Measurements from ENCODE around the gene CSNK2A1. TPM values are rescaled to one million over a fixed set of nuclear protein-coding genes. Genes with fewer than 3 reads are reported as not detected.

CSNK2A1 gene
- total RNA-seq, 1 experiment from 2014 or later, result 205 TPM

GRCh38 chr20:564192-564591 is 20.6 kb upstream of the CSNK2A1 start:
- Mint-ChIP-seq H3K4me3 (ENCODE audit: unreplicated experiment) (no peak overlapping the region), H3K27me3 (ENCODE audit: insufficient read depth, unreplicated experiment) (peaks cover 4% of the 10 kb centered on the region), H3K27ac (ENCODE audit: unreplicated experiment) (no peak overlapping the region), H3K9me3 (ENCODE audit: unreplicated experiment) (no peaks in the 10 kb centered on the region), H3K4me1 (ENCODE audit: low read depth, unreplicated experiment) (no peaks in the 10 kb centered on the region), H3K36me3 (ENCODE audit: insufficient read depth, unreplicated experiment) (no peaks in the 10 kb centered on the region)
- CTCF ChIA-PET, result interaction anchor here (4.5 kb wide), 1 partner anchor 80 kb away, joined by 46 read pairs; no protein-coding TSS in a partner anchor
- H3K9me3 ChIP-seq, result no peaks in the 10 kb centered on the region
- H3K36me3 ChIP-seq (ENCODE audit: control insufficient read depth, insufficient read depth, low read length), result no peaks in the 10 kb centered on the region
- peaks cover 5% of the 10 kb centered on the region for H3K4me1 ChIP-seq
- H3K27me3 ChIP-seq (replicated peaks; ENCODE audit: control insufficient read depth, insufficient read depth, low read length), result no peaks in the 10 kb centered on the region
- no peak for DNase-seq
- BruUV-seq (replicated peaks), result no TSS peak
- intact Hi-C loops (cut with micrococcal nuclease; ENCODE audit: unreplicated experiment), result no loop called here
- H3K4me3 ChIP-seq (ENCODE audit: low read depth, low read length), result no peak overlapping the region
- TF ChIP-seq, protein P1, sequence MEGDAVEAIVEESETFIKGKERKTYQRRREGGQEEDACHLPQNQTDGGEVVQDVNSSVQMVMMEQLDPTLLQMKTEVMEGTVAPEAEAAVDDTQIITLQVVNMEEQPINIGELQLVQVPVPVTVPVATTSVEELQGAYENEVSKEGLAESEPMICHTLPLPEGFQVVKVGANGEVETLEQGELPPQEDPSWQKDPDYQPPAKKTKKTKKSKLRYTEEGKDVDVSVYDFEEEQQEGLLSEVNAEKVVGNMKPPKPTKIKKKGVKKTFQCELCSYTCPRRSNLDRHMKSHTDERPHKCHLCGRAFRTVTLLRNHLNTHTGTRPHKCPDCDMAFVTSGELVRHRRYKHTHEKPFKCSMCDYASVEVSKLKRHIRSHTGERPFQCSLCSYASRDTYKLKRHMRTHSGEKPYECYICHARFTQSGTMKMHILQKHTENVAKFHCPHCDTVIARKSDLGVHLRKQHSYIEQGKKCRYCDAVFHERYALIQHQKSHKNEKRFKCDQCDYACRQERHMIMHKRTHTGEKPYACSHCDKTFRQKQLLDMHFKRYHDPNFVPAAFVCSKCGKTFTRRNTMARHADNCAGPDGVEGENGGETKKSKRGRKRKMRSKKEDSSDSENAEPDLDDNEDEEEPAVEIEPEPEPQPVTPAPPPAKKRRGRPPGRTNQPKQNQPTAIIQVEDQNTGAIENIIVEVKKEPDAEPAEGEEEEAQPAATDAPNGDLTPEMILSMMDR (IDR thresholded peaks at IDR 0.05; ENCODE audit: insufficient read depth in 1 of 2, low read depth in 1 of 2, low read length in 1 of 2, severe bottlenecking in 1 of 2, unreplicated experiment in 1 of 2), result no peak
- POLR2A ChIA-PET, result no interaction called here

GRCh38 chr20:563187-563586 is 19.6 kb upstream of the CSNK2A1 start:
- no peak overlapping the region for H3K4me3 Mint-ChIP-seq (ENCODE audit: unreplicated experiment)
- H3K36me3 Mint-ChIP-seq (ENCODE audit: insufficient read depth, unreplicated experiment), result no peaks in the 10 kb centered on the region
- ChIA-PET POLR2A (no interaction called here), CTCF (interaction anchor here (0.5 to 4.5 kb wide), 4 partner anchors 14 to 113 kb away, joined by 3 to 46 read pairs (median 3); no protein-coding TSS in a partner anchor)
- no peaks in the 10 kb centered on the region for H3K36me3 ChIP-seq (ENCODE audit: control insufficient read depth, insufficient read depth, low read length)
- H3K4me1 ChIP-seq, result peaks cover under 1% of the 10 kb centered on the region; the same call in 1 of the 2 replicates
- no peak for DNase-seq
- H3K4me1 Mint-ChIP-seq (ENCODE audit: low read depth, unreplicated experiment), result no peaks in the 10 kb centered on the region
- no peaks in the 10 kb centered on the region for H3K27me3 ChIP-seq (replicated peaks; ENCODE audit: control insufficient read depth, insufficient read depth, low read length)
- H3K9me3 Mint-ChIP-seq (ENCODE audit: unreplicated experiment), result no peaks in the 10 kb centered on the region
- TF ChIP-seq, protein P1 (IDR thresholded peaks at IDR 0.05; ENCODE audit: insufficient read depth in 1 of 2, low read depth in 1 of 2, low read length in 1 of 2, severe bottlenecking in 1 of 2, unreplicated experiment in 1 of 2), result no peak
- no TSS peak for BruUV-seq (replicated peaks)
- intact Hi-C loops (cut with micrococcal nuclease; ENCODE audit: unreplicated experiment), result no loop called here
- H3K4me3 ChIP-seq (ENCODE audit: low read depth, low read length), result no peak overlapping the region
- no peak overlapping the region for H3K27ac Mint-ChIP-seq (ENCODE audit: unreplicated experiment)
- peaks cover 4% of the 10 kb centered on the region for H3K27me3 Mint-ChIP-seq (ENCODE audit: insufficient read depth, unreplicated experiment)
- no peaks in the 10 kb centered on the region for H3K9me3 ChIP-seq

DNA sequence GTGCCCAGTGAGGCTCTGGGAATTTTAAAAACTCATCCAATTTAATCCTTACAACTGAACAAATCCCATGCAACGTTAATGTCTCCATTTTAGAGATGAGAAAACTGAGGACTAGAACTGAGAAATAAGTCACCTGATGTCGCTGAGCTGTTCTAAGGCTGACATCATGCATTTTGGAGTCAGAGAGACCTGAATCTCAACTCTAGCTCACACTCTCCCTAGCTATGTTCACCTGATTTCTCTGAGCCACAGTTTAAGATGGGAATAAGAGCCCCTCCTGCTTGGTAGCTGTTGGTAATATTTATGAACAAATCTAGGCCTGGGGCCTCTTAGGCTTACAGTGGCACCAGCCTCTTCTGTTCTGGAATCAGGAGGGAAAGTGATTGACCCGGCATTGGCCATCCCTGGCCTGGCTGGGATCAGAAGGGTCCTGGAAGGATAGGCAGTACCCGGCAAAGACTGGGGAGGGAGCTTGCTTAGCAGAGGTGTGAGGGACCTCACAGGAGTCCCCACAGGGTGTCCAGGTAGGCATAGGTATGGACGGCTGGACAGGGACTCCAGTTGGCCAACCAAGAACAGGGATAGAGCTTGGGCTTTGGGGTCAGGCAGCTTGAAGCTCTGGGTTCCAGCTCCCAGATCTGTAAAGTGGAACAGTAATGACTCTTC is 18.8 kb upstream of the CSNK2A1 start:
- H3K4me1 Mint-ChIP-seq (ENCODE audit: low read depth, unreplicated experiment), result no peaks in the 10 kb centered on the region
- TF ChIP-seq, protein P1 (IDR thresholded peaks at IDR 0.05; ENCODE audit: insufficient read depth in 1 of 2, low read depth in 1 of 2, low read length in 1 of 2, severe bottlenecking in 1 of 2, unreplicated experiment in 1 of 2), result no peak
- peaks cover 4% of the 10 kb centered on the region for H3K27me3 Mint-ChIP-seq (ENCODE audit: insufficient read depth, unreplicated experiment)
- Histone ChIP-seq H3K27me3 (replicated peaks; ENCODE audit: control insufficient read depth, insufficient read depth, low read length) (no peaks in the 10 kb centered on the region), H3K4me1 (no peaks in the 10 kb centered on the region; the same call in 1 of the 2 replicates), H3K36me3 (ENCODE audit: control insufficient read depth, insufficient read depth, low read length) (no peaks in the 10 kb centered on the region), H3K4me3 (ENCODE audit: low read depth, low read length) (no peak overlapping the region), H3K9me3 (no peaks in the 10 kb centered on the region)
- H3K36me3 Mint-ChIP-seq (ENCODE audit: insufficient read depth, unreplicated experiment), result no peaks in the 10 kb centered on the region
- BruUV-seq (replicated peaks), result no TSS peak
- H3K9me3 Mint-ChIP-seq (ENCODE audit: unreplicated experiment), result no peaks in the 10 kb centered on the region
- no peak overlapping the region for H3K27ac Mint-ChIP-seq (ENCODE audit: unreplicated experiment)
- POLR2A ChIA-PET, result no interaction called here
- intact Hi-C loops (cut with micrococcal nuclease; ENCODE audit: unreplicated experiment), result no loop called here
- no peak for DNase-seq
- H3K4me3 Mint-ChIP-seq (ENCODE audit: unreplicated experiment), result no peak overlapping the region
- CTCF ChIA-PET, result interaction anchor here (0.5 to 4.5 kb wide), 4 partner anchors 15 to 114 kb away, joined by 3 to 46 read pairs (median 3); no protein-coding TSS in a partner anchor
